ENCODE results near the gene BTNL3.
"Not testable (repeated sequence)": the region's sequence is repeated elsewhere in the genome, so short reads cannot be mapped to it uniquely, and the experiment has no call there.

BTNL3 gene

DNA sequence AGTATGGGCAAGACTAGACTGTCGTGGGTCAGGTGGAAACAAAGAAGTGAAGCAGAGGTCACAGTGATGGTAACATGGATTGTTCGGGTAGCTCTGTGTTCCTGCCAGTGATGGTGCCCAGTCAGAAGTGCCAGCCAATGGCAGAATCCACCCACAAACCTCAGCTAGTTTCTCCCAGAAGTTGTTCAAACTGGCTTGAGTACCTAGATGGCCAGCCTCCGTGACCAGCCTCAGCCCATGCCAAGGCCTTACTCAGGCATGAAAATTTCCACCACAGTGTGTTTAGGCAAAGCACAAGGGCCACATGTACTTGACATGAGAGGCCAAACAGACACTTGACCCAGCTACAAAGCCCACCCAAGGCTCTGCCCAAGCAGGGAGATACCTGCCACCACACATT lies 32.0 kb downstream of the BTNL3 start:
- no peak for DNase-seq (ENCODE audit: low spot score)

DNA sequence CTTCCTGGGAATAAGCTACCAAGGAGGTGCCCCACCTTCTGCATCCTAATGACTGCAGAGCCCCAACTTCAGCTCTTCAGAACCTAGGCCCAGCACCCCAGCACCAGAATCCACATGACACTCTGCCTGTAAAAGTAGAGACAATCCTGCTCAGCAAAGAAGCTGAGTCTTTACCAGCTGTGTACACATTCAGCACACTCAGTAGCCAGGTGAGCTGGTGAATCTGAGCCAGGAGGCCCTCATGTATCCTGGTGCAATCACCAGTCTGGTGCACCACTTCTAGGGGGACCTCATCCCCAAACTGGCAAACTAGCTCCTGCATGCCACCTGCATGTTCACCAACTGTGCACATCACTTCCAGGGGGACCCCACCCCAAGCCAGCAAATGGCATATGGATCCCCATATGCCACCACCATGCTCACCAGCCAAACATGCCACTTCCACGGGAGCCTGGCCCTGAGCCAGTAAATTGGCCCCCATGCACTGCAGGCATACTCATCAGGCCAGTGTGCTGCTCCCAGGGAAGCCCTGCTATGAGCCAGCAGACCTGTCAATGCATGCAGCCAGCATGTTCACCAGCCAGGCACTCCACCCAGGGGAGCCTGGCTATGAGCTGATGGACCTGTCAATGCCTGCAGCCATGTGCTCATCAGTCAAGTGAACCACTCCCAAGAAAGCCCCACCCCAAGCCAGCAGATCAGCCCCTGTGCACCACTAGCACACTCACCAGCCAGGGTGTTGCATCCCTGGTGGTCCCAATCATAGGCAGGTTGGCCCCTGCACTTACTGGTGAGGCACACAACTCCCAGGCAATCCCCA lies 35.8 kb downstream of the BTNL3 start:
- DNase-seq (ENCODE audit: low spot score): no peak

DNA sequence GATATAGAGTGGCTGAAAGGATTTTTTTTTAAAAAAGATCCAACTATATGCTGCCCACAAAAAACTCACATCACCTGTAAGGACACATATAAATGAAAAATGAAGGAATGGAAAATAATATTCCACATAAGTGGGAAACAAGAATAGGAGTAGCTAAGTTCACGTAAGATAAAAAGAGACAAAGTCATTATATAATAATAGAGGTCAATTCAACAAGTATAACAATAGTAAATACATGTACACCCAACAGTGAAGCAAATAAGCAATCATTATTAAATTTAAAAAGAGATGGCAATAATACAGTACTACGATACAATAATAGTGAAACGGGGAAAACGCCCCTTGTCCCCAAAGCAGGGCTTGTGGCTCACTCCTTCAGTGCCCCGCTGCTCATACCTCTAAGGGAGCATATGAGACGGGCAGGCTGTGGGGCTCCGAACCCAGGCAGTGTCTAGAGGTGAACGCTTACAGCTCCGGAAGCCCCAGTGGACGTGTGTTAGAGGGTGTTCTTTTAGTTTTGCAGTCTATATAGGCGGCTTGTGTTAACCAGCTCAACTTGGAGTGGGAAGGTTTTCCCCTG lies 38.9 kb downstream of the BTNL3 start:
- DNase-seq (ENCODE audit: low spot score): no peak

DNA sequence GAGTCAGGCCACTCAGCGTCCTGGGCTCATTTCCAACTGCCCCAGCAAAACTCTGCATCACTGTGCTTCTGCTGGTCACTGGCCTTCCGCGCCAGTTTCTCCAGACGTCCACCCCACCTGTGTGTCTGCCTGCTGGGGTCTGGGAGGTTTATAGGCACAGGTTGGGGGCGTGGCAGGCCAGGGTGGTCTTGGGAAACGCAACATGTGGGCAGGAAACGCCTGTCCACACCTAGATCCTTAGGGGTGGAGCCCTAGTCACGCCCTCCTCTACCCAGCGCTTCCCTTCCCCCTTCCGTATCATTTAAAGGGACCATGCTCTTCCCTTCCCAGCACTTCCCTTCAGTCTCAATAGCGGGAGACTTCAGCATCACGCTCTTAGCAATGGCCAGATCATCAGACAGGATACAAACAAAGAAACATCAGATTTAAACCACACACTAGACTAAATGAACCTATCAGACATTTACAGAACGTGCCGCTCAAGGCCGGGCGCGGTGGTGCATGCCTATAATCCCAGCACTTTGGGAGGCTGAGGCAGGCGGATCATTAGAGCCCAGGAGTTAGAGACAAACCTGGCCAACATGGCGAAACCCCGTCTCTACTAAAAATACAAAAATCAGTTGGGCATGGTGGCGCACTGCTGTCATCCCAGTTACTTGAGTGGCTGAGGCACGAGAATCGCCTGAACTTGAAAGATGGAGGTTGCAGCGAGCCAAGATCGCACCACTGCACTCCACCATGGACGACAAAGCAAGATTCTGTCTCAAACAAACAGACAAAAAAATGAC lies 39.6 kb downstream of the BTNL3 start:
- DNase-seq (ENCODE audit: low spot score): no peak

DNA sequence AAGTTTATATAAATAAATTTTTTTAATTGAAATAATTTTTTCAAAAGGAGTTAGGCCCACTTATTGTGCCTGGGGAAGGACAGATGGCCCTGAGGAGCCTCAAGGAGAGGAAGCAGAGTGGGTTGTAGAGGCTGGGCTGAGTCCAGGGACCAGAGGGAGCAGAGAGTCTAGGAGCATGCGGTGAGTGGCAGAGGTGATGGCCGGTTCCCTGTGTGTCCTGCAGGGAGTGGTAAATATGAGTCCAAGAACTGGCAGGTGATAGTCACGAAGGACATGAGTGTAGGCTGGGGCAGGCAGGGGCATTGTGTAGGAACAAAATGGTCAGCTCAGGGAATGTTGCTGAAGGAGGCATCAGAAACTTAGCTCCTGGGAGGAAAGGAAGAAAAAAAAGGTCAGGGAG lies 43.1 kb downstream of the BTNL3 start:
- DNase-seq (ENCODE audit: low spot score): no peak

DNA sequence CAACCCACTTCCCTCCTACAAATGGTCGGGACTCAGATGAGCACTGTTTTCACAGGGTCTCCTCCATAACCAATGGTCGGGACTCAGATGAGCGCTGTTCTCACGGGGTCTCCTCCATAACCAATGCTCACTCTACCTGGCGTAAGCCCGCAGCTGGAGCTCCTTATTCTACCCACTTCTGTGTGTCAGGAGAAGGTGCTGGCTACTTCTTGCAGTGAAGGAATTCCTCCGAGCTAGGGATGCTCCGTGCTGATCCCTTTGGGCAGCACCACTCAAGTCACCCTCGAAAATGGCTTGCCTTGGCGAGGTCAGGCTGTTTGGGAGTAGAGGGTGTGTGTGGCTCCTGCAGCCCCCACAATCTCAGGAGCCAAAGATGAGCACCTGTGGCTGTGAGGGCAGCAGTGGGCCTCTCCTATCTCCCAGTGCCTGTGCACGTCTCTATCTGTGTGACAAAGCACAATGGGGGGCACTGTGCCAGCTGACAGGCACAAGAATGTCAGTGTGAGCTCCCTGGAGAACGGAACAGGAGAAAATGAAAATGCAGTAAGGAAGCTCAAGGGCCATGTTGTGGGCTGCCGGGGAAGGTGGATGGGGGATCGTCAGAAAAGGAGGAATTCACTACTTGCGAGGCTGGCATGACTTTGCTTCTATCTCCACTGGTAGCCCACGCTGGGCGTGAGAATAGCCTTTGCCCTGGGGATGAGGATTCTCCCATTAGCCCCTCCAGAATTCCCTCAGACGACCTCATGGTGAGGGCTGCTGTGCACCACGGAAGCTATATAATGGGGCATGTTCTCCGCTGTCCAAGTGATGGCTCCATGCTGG lies 47.6 kb downstream of the BTNL3 start:
- DNase-seq (ENCODE audit: low spot score): no peak

DNA sequence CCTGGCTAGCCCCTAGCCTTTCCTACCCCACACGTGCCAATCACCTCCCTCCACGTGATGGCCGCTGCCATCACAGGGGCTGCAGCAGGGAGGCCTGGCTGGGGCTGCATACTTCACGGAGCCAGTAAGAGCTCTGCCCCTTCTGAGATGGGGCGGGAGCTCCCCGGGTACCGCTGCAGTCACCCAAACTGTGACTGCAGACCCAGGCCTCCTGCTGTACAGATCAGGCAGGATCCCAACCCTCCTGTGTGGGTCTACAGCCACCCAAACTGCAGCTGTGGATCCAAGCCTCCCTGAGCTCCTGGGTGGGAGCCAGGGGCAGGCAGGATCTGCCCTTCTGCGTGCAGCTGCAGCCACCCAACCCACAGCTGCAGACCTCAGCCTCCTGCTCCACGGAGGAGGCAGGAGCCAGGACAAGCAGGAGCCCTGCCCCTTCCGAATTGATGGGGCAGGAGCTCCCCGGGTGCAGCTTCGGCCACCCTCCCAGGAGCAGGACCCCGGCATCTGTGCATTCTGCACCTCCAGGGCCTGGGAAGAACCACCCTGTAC lies 48.2 kb downstream of the BTNL3 start:
- no peak for DNase-seq (ENCODE audit: low spot score)

DNA sequence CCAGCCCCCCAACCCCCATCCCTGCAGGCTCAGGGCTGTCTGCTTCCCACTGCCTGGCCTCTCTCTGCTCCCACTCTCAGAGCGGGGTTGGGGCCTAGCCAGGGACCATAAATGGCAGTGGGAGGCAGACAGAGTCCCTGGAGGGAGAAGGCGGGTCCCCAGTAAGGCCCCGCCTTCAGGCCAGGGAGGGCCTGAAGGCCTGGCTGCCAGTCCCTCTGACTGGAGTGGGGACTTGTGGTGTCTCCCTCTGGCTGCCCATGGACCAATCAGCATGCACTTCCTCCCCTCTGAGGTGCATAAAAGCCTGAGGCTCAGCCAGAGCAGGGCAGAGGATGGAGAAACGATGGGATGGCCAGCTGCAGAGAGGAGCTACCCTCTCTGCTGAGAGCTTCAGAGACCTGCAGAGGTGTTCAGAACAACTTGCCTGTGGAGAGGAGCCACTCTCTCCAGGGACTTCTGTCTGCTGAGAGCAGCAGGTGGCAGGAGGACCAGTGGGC lies 48.8 kb downstream of the BTNL3 start:
- DNase-seq (ENCODE audit: low spot score): no peak

DNA sequence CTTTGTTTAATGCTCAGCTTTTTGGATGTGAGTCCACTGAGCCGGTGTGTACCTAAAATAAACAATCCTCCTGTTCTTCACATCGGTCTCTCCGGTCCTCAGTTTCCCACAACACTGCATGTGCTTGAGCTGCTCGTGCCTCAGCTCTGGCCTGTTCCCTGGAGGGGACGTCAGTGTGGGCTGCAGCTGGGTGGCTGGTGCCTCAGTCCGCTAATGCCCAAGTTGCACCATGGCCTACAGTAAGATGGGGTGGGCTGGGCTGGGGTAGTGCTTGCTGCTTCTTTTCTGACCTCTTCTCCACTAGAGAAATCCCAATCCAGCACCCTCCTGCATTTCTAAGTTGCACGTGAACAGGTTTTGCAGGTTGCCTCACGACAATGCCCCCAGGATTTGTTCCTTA lies 50.8 kb downstream of the BTNL3 start:
- no peak for DNase-seq (ENCODE audit: low spot score)

DNA sequence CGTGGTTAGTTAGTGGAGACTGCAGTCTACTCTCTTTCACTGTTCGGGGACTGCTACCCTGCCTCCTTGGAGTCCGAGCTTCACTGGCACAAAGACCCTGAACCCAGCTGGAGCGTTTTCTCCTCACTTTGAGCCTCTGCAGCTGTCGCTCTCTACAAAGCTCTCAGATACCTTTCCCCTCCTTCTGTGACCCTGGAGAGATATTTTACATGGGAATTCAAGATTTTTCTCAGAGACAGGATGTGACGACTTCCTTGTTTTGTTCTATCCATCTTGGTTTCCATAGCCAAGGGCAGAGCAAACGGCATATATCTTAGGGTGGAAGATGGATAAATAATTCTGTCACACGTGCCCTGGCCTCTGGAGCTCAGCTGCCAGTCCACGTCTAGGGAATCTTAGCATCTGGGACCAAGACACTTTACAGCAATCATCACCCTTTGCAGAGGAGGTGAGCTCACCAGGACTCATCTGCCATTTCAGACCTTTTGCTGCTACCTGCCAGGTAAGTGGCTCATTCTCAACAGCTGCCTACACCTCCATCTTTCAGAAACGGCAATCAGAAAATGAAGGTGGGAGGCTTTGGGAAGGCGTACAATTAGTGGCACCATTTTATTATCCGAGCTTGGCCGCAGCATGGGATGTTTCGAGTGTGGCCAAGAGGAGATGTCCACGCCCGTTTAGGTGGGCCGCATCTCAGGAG lies 51.4 kb downstream of the BTNL3 start, which contains the start of gene BTNL9:
Gene BTNL9, plus strand, starts transcription at position 336 of the 700 bp plus-strand sequence. CDS start 5,224 bp downstream, outside the sequence.
- no peak for DNase-seq (ENCODE audit: low spot score)

DNA sequence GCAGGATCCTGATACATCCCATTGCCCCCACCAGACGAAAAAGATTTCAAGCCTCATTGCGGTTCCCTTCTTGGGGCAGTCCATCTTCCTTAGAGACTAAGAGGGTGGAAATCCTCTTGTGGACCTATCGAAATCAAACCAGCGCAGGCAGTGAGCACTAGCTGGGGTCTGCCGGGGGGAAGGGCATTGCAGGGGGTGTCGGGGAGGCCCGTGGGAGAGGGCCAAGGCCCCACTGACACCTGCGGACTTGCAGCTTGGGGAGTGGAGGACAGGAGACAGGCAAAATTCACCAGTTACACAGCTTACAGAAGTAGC lies 51.9 kb downstream of the BTNL3 start:
- no peak for DNase-seq (ENCODE audit: low spot score)

DNA sequence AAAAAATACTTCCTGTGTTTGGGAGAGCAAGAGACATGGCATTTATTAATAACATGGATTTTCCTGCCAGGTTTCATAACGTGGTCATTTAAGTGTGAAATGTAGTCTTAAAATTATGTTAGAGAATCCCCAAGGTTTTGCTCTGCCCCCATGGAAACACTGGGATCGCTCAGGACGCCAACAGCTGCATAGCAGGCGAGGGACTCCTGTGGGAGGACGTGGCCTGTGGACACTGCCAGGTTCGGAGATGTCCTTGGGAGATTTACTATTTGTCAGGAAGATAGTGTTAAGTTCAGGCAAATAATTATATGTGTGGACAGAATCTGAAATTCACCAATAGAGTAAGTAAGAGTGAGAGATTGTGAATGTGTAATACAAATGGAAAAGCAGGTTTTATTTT lies 52.4 kb downstream of the BTNL3 start:
- no peak for DNase-seq (ENCODE audit: low spot score)

DNA sequence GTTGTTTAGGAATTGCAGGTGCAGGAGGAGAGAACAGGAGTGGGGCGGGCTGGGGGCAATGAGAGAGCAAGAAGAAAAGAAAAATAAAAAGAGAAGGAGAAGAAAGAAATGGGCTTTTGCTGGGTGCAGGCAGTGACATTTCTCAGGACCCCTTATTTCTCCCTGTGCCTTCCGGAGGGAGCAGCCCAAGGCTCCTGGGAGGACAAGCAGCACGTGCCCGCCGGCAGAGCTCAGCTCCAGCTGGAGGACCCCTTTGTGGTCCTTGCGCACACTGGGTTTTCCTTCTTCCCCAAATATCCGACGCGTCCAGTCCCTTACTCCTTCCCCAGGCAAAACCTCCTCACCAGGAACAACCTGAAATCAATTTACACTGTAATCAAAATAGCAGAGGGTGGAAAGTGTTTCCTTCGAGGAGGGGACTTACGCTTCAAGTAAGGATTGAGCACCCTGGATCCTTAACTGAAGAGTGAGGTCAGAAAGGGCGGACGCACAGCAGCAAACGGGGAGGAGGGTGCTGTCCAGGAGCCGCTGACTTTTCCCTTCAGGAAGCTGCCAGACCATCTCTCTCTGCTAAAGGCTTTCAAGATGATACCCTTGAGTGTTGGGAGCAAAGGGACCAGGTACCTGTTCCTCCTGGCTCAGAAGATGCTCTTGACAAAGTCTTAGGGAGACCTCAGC lies 53.5 kb downstream of the BTNL3 start:
- DNase-seq (ENCODE audit: low spot score): no peak

DNA sequence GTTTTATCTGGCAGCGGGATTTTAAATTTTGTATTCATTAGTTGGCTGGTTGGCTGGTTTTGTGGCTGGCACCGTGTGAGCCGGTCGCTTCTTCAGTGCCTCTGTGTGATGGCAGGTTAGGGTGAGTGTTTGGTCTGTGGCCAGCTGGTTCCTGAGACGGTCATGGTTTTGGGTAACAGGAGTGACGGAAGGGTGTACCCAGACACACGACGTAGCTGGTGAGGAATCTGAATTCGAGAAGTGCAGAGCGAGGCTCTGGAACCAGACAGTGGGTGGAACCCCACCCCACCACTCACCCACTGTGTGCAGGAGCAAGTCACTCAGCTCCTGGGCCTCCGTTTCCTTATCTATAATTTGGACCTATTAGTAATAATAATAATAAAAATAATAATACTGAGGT lies 54.1 kb downstream of the BTNL3 start:
- DNase-seq (ENCODE audit: low spot score): no peak

DNA sequence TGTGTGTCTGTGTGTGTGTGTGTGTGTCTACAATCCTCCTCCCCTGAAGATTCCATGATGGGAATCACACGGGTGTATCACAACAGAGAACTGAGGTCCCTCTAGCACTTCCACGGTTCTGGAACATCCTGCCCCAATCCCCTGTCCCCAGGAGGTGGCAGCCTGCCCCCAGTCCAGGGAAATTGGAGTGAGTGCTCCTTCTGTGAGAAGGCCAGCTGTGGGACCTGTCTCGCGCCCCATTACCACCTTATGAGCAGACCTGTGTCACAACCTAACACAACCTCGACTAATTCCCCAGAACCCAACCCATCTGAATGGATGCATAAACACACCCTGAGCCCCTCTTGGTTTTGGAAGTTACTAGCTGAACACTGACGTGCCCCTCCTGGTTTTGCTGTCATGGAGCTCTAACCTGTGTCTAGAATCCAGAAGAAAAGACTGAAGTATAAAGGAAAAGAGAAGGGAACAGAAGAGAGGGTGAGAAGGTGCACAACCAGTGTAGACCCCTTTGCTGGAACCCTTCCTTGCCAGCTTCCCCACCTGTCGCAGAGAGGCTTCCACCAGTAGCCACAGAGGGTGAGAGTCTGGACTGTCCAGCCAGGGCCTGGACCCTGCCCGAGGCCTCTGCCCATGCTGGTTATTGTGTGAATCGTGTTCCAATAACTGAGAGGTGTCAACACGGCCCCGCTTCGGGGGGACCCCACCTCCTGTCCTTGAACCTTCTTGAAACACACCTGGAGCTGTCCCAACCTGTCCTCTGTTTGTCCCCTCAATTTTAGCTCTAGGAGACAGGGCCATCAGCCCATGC lies 54.8 kb downstream of the BTNL3 start:
- DNase-seq (ENCODE audit: low spot score): no peak

DNA sequence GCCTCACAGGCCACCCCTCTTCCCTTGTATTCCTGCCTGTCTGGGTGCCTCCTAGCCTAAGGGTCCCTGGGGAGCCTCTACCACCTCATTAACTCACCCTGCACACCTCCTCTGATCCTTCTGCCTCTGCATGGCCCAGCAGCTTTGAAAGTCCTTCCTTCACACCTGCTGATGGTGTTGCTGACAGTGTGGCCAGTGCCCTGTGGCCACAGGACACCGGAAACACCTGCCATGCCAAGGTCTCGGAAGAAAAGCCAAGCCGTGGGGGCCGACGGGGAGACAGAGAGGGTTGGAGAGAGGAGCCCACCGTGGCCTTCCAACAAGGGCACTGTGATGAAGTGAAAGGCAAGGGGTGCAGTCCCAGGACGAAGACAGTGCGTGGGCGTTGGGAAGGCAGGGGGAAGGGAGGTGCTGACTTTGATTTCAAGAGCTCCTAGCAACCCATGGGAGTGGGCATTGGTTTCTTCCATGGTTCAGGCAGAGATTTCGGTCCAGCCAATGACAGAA lies 55.5 kb downstream of the BTNL3 start:
- no peak for DNase-seq (ENCODE audit: low spot score)

DNA sequence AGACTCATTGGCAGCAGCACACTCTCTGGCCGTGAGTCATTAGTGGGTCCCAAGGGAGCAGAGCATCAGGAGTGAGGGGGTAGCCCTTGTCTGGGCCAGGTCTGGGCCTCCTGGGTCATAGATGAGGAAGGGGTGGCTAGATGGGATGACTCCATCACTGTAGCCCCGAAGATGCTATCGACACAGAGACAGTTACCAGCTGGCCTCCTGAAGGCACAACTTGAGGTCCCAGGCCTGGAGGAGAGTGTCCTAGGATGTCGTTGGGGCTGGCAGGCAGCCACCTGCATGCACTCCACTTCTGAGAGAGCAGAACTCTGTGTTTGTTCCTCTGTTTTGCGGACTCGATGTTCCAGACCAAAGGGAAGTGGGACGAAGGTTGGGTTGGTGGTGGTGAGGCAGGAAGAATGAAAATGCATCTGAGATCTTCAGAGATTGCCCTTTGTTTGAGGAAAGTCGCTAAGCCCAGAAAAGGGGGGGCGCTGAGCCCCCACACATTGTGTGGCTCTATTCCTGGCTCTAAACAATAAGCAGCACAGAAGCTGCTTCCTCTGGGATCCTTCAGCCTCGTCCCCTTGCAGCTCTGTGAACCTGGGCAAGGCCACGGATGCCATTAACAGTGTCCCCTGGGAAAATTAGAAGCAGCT lies 56.1 kb downstream of the BTNL3 start:
- no peak for DNase-seq (ENCODE audit: low spot score)

DNA sequence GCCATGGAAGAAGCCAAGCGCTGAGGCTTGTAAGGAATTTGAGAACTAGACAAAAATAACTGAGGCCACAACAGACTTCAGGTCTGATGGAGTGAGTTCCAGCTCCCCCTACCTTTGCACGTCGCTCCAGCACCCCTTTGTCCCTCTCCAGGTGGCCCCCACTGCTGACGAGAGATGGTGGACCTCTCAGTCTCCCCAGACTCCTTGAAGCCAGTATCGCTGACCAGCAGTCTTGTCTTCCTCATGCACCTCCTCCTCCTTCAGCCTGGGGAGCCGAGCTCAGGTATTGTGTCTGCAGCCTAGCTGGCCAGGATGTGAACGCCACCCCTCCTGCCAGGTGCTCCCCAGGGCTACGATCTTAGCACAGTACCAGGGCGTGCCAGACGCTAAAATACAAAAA lies 56.7 kb downstream of the BTNL3 start:
- DNase-seq (ENCODE audit: low spot score): no peak

DNA sequence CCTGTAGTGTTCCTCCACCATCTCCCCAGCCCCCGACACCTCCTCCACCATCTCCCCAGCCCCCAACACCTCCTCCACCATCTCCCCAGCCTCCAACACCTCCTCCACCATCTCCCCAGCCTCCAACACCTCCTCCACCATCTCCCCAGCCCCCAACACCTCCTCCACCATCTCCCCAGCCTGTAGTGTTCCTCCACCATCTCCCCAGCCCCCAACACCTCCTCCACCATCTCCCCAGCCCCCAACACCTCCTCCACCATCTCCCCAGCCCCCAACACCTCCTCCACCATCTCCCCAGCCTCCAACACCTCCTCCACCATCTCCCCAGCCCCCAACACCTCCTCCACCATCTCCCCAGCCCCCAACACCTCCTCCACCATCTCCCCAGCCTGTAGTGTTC lies 57.2 kb downstream of the BTNL3 start:
- not testable (repeated sequence) for DNase-seq (ENCODE audit: low spot score)
